HepG2 (cell line): Measurements from ENCODE around the gene C20orf141. TPM values are rescaled to one million over a fixed set of nuclear protein-coding genes. Genes with fewer than 3 reads are reported as not detected.

ENCODE experiments used
- ATAC-seq: fragments of 200-7000 bp; cut with Tn5 transposase; 3 replicates; pipeline ENCODE4 v1.9.1; 2020; ENCODE audit warnings: mild to moderate bottlenecking, moderate library complexity
- BruUV-seq: library from RNA; stranded (reverse); fragments of 400-500 nt; replicated peaks from 2 replicates; lab custom pipeline; 2021; lab: Mats Ljungman, UMichigan
- CTCF ChIA-PET: fragments of 300-600 bp; formaldehyde crosslinking; extraction: SDS; loops from one replicate; lab custom pipeline; 2021; ENCODE audit warnings: low total read pairs, inconsistent platforms, low intra/inter-chr PET ratio; lab: Yijun Ruan, JAX
- POLR2A ChIA-PET: fragments of 350-600 bp; sonication (Branson Sonifier 250); formaldehyde crosslinking; loops from one replicate; lab custom pipeline; 2020; ENCODE audit warnings: antibody characterized with exemption, inconsistent platforms; lab: Yijun Ruan, JAX
- DNase-seq: peaks from one replicate; pipeline ENCODE4 v3.0.0-alpha.2; 2015; ENCODE audit warnings: low spot score
- FAIRE-seq: peaks from 3 replicates; lab custom pipeline; 2011; peaks lifted over from hg19 to GRCh38; lab: Jason Lieb, UNC
- H2AFZ ChIP-seq: one replicate; pipeline ENCODE4 v1.6.1; 2011; ENCODE audit warnings: low read length, inconsistent platforms
- H3K27ac ChIP-seq: fragments of 300-600 bp; 3 replicates; pipeline ENCODE4 v1.8.0; 2011; ENCODE audit warnings: mixed run types, mild to moderate bottlenecking, mixed read lengths, low read length, inconsistent platforms; ENCODE audit not compliant: insufficient read depth; ENCODE audit errors: extremely low read length
- H3K27me3 ChIP-seq, 2 experiments: fragments of 200-600 bp in 1 of 2; 2 replicates in 1 of 2; 3 replicates in 1 of 2; pipeline versions ENCODE4 v1.6.0 to v1.8.0; 2011; ENCODE audit warnings: low read length in 2 of 2, mild to moderate bottlenecking in 2 of 2, moderate library complexity in 2 of 2, inconsistent platforms in 1 of 2; ENCODE audit not compliant: insufficient read depth in 2 of 2, control insufficient read depth in 1 of 2
- H3K36me3 ChIP-seq, 2 experiments: fragments of 200-600 bp in 1 of 2; replicated peaks in 1 of 2; 2 replicates in 1 of 2; 3 replicates in 1 of 2; pipeline versions ENCODE4 v1.5.1 to v1.8.0; 2011; ENCODE audit warnings: low read length in 2 of 2, inconsistent platforms in 1 of 2; ENCODE audit not compliant: insufficient read depth in 2 of 2, control insufficient read depth in 1 of 2
- H3K4me1 ChIP-seq: 2 replicates; pipeline ENCODE4 v1.5.1; 2012; ENCODE audit warnings: low read length, inconsistent platforms; ENCODE audit not compliant: insufficient read depth
- H3K4me2 ChIP-seq: 2 replicates; pipeline ENCODE4 v1.6.0; 2011; ENCODE audit warnings: low read depth, low read length, inconsistent platforms
- H3K4me3 ChIP-seq, 3 experiments: fragments of 200-600 bp in 1 of 3; sonication (generic), shearing (Covaris generic) in 1 of 3; replicated peaks in 1 of 3; 2 replicates each; pipeline ENCODE4 v1.5.1; 2011 to 2016; ENCODE audit warnings: low read length in 3 of 3, inconsistent platforms in 2 of 3, low read depth in 2 of 3, mild to moderate bottlenecking in 2 of 3, control low read depth in 1 of 3, mixed read lengths in 1 of 3; ENCODE audit not compliant: insufficient read depth in 1 of 3
- H3K79me2 ChIP-seq: one replicate; pipeline ENCODE4 v1.6.1; 2011; ENCODE audit warnings: low read length, inconsistent platforms; ENCODE audit not compliant: insufficient read depth
- H3K9ac ChIP-seq: 2 replicates; pipeline ENCODE4 v1.6.0; 2011; ENCODE audit warnings: mild to moderate bottlenecking, low read depth, low read length, inconsistent platforms; ENCODE audit not compliant: insufficient read depth
- H3K9me3 ChIP-seq: 2 replicates; pipeline ENCODE4 v1.5.1; 2012; ENCODE audit warnings: mild to moderate bottlenecking, low read length
- H4K20me1 ChIP-seq: 2 replicates; pipeline ENCODE4 v1.6.0; 2011; ENCODE audit warnings: inconsistent platforms, mild to moderate bottlenecking, low read length, moderate library complexity; ENCODE audit not compliant: insufficient read depth
- ATF1 ChIP-seq: IDR thresholded peaks from 2 replicates; pipeline ENCODE4 v1.6.1; 2016; ENCODE audit warnings: mild to moderate bottlenecking, control low read depth
- ETV6 ChIP-seq: sonication (generic); formaldehyde crosslinking; conservative IDR thresholded peaks from 2 replicates; pipeline ENCODE4 v1.4.0; 2020; ENCODE audit warnings: missing genetic modification reagents
- HOXA5 ChIP-seq: sonication (generic); formaldehyde crosslinking; IDR thresholded peaks from 2 replicates; pipeline ENCODE4 v1.4.0; 2020; ENCODE audit warnings: missing genetic modification reagents
- POLR2AphosphoS2 ChIP-seq: IDR thresholded peaks from 2 replicates; pipeline ENCODE4 v1.6.1; 2011; ENCODE audit warnings: low read depth, low read length, improper control_type of control experiment
- REL ChIP-seq: sonication (generic); formaldehyde crosslinking; conservative IDR thresholded peaks from 2 replicates; pipeline ENCODE4 v1.8.0; 2022; ENCODE audit warnings: mild to moderate bottlenecking, missing genetic modification reagents, moderate library complexity
- ZIK1 ChIP-seq: sonication (generic); formaldehyde crosslinking; IDR thresholded peaks from 2 replicates; pipeline ENCODE4 v1.5.0; 2020; ENCODE audit warnings: mild to moderate bottlenecking, low read depth, missing genetic modification reagents, borderline replicate concordance
- ZNF205 ChIP-seq: IDR thresholded peaks from 2 replicates; pipeline ENCODE4 v1.6.1; 2018; ENCODE audit warnings: missing biosample characterization, missing genetic modification reagents
- ZNF562 ChIP-seq: sonication (generic); formaldehyde crosslinking; IDR thresholded peaks from 2 replicates; pipeline ENCODE4 v1.8.0; 2022; ENCODE audit warnings: missing genetic modification reagents, borderline replicate concordance
- ZNF7 ChIP-seq: IDR thresholded peaks from 2 replicates; pipeline ENCODE4 v1.6.1; 2016; ENCODE audit warnings: missing biosample characterization, missing genetic modification reagents
- ZNF720 ChIP-seq: sonication (generic); formaldehyde crosslinking; IDR thresholded peaks from 2 replicates; pipeline ENCODE4 v1.4.0; 2020; ENCODE audit warnings: missing genetic modification reagents
- ZNF773 ChIP-seq: sonication (generic); formaldehyde crosslinking; IDR thresholded peaks from 2 replicates; pipeline ENCODE4 v1.4.0; 2020; ENCODE audit warnings: missing genetic modification reagents, borderline replicate concordance
- ZNF790 ChIP-seq: sonication (generic); formaldehyde crosslinking; IDR thresholded peaks from 2 replicates; pipeline ENCODE4 v1.8.0; 2022; ENCODE audit warnings: missing genetic modification reagents, mild to moderate bottlenecking, borderline replicate concordance
- ZNF891 ChIP-seq: sonication (generic); formaldehyde crosslinking; IDR thresholded peaks from 2 replicates; pipeline ENCODE4 v1.5.0; 2020; ENCODE audit warnings: mild to moderate bottlenecking, missing genetic modification reagents
- WGBS: methylation state at CpG from one replicate; pipeline ENCODE4 v1.1.6; 2017; ENCODE audit warnings: low lambda C conversion rate; 5-methylcytosine and 5-hydroxymethylcytosine counted together
- in situ Hi-C: cut with HindIII; loops from 2 replicates; pipeline ENCODE4 v1.10.0; 2017; ENCODE audit warnings: low pct_unique_long_range_greater_than_20kb; ENCODE audit not compliant: extremely low pct_ligation_motif_present
- intact Hi-C: fragments of 100-400 bp; cut with micrococcal nuclease; formaldehyde crosslinking; loops from one replicate; pipeline ENCODE4 v1.10.0; 2022; ENCODE audit not compliant: unreplicated experiment
- polyA plus RNA-seq, 8 experiments: library from polyadenylated mRNA; depleted of rRNA in 3 of 8; stranded (reverse) in 7 of 8; unstranded in 1 of 8; fragments of >200 nt; fragmentation: Illumina TruSeq in 4 of 8; extraction: Trizol in 4 of 8; gene quantifications; 2 replicates each; pipeline versions ENCODE4 v1.2.1 to v1.2.3, GENCODE V29; 2011 to 2016; ENCODE audit warnings: low read depth in 4 of 8, missing spikeins in 1 of 8, mixed read lengths in 1 of 8; ENCODE audit not compliant: insufficient read depth in 1 of 8
- total RNA-seq, 5 experiments: library from RNA; depleted of rRNA; stranded (reverse); fragments of >200 nt; fragmentation: Illumina TruSeq; extraction: Trizol; gene quantifications; 2 replicates each; pipeline ENCODE4 v1.2.3, GENCODE V29; 2016; ENCODE audit warnings: low read depth in 1 of 5
- TF ChIP-seq, protein P1 (sequence below), 2 experiments: IDR thresholded peaks; 2 replicates each; pipeline ENCODE4 v1.6.1; 2011 to 2012; ENCODE audit warnings: low read length in 2 of 2, borderline replicate concordance in 1 of 2, low read depth in 1 of 2, mild to moderate bottlenecking in 1 of 2, moderate library complexity in 1 of 2
- TF ChIP-seq, protein P2 (sequence below): sonication (generic); formaldehyde crosslinking; IDR thresholded peaks from 2 replicates; pipeline ENCODE4 v1.4.0; 2020; ENCODE audit warnings: missing genetic modification reagents, borderline replicate concordance

The C20orf141 gene
- total and polyA plus RNA-seq, 2 of the 13 experiments (the other 11 are each of a cell fraction or from before 2014, with no cell fraction given), result not detected

DNA sequence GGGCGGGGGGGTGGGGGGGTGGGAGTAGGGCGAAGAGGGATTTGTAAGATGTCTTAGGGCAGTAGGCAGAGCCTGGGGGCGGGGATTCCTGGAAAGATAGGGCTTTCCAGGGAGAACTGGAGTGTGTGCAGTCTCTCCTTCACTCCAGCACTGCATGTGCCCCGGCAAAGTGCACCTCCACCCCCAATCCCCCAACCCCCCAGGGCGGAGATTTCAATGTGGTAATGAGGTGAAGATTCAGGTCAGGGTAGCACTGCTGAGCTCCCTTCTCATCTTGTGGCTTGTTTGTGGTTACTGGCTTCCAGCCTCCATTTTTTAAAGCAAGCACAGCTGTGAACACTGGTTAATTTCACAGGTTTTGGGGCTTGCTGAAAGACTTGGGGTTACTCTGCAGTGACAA, 7.3 kb downstream of the C20orf141 start:
- Histone ChIP-seq H3K4me1 (peaks cover 13% of the 10 kb centered on the region; the same call in 1 of the 2 replicates), H3K27me3 (peaks cover 7 to 60% of the 10 kb centered on the region in 2 experiments; a peak in 4 of 5 replicates), H3K79me2 (no peaks in the 10 kb centered on the region), H3K27ac (no peak overlapping the region), H3K4me2 (no peak overlapping the region), H3K36me3 (no peaks in the 10 kb centered on the region), H2AFZ (no peak overlapping the region), H4K20me1 (no peaks in the 10 kb centered on the region), H3K9ac (no peak overlapping the region), H3K9me3 (no peaks in the 10 kb centered on the region), H3K4me3 (no peak overlapping the region)
- TF ChIP-seq ATF1 (CRISPR knock-in tag) (no peak), ETV6 (CRISPR knock-in tag) (no peak), ZNF562 (CRISPR knock-in tag) (no peak), ZNF891 (CRISPR knock-in tag) (no peak), ZIK1 (CRISPR knock-in tag) (no peak), ZNF7 (no peak), ZNF720 (no peak), HOXA5 (CRISPR knock-in tag) (no peak), POLR2AphosphoS2 (no peak), ZNF773 (CRISPR knock-in tag) (no peak), ZNF205 (CRISPR knock-in tag) (no peak), ZNF790 (CRISPR knock-in tag) (no peak), REL (no peak)
- TF ChIP-seq, protein P1, sequence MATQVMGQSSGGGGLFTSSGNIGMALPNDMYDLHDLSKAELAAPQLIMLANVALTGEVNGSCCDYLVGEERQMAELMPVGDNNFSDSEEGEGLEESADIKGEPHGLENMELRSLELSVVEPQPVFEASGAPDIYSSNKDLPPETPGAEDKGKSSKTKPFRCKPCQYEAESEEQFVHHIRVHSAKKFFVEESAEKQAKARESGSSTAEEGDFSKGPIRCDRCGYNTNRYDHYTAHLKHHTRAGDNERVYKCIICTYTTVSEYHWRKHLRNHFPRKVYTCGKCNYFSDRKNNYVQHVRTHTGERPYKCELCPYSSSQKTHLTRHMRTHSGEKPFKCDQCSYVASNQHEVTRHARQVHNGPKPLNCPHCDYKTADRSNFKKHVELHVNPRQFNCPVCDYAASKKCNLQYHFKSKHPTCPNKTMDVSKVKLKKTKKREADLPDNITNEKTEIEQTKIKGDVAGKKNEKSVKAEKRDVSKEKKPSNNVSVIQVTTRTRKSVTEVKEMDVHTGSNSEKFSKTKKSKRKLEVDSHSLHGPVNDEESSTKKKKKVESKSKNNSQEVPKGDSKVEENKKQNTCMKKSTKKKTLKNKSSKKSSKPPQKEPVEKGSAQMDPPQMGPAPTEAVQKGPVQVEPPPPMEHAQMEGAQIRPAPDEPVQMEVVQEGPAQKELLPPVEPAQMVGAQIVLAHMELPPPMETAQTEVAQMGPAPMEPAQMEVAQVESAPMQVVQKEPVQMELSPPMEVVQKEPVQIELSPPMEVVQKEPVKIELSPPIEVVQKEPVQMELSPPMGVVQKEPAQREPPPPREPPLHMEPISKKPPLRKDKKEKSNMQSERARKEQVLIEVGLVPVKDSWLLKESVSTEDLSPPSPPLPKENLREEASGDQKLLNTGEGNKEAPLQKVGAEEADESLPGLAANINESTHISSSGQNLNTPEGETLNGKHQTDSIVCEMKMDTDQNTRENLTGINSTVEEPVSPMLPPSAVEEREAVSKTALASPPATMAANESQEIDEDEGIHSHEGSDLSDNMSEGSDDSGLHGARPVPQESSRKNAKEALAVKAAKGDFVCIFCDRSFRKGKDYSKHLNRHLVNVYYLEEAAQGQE (IDR thresholded peaks at IDR 0.05; ENCODE audit: borderline replicate concordance in 1 of 2, low read depth in 1 of 2, low read length in 2 of 2), result no peak
- TF ChIP-seq, protein P2, sequence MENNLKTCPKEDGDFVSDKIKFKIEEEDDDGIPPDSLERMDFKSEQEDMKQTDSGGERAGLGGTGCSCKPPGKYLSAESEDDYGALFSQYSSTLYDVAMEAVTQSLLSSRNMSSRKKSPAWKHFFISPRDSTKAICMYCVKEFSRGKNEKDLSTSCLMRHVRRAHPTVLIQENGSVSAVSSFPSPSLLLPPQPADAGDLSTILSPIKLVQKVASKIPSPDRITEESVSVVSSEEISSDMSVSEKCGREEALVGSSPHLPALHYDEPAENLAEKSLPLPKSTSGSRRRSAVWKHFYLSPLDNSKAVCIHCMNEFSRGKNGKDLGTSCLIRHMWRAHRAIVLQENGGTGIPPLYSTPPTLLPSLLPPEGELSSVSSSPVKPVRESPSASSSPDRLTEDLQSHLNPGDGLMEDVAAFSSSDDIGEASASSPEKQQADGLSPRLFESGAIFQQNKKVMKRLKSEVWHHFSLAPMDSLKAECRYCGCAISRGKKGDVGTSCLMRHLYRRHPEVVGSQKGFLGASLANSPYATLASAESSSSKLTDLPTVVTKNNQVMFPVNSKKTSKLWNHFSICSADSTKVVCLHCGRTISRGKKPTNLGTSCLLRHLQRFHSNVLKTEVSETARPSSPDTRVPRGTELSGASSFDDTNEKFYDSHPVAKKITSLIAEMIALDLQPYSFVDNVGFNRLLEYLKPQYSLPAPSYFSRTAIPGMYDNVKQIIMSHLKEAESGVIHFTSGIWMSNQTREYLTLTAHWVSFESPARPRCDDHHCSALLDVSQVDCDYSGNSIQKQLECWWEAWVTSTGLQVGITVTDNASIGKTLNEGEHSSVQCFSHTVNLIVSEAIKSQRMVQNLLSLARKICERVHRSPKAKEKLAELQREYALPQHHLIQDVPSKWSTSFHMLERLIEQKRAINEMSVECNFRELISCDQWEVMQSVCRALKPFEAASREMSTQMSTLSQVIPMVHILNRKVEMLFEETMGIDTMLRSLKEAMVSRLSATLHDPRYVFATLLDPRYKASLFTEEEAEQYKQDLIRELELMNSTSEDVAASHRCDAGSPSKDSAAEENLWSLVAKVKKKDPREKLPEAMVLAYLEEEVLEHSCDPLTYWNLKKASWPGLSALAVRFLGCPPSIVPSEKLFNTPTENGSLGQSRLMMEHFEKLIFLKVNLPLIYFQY (CRISPR knock-in tag), result no peak
- ATAC-seq, result no peak
- POLR2A ChIA-PET, result no interaction called here
- BruUV-seq, result no TSS peak
- 5% methylated on average over 5 of the region's 5 CpGs for WGBS
- in situ Hi-C loops (no loop called here), intact Hi-C loops (no loop called here)
- no peak for FAIRE-seq
- CTCF ChIA-PET, result no interaction called here
- DNase-seq, result no peak
